Fibroblast of lung (primary cell): ENCODE measurements around the gene HNRNPH2. TPM values are rescaled to one million over a fixed set of nuclear protein-coding genes. Genes with fewer than 3 reads are reported as not detected.

Experiments
- DNase-seq, 2 donors: peaks; one replicate each; pipeline versions ENCODE4 v3.0.0 to v3.0.0-alpha.2; 2010; ENCODE audit warnings: low read depth in 2 of 2
- H2AFZ ChIP-seq: 2 replicates; pipeline ENCODE4 v1.5.1; 2012; ENCODE audit warnings: low read length, control low read depth, inconsistent platforms
- H3K27ac ChIP-seq: 2 replicates; pipeline ENCODE4 v1.5.1; 2011; ENCODE audit warnings: low read length, control low read depth; ENCODE audit not compliant: insufficient read depth
- H3K27me3 ChIP-seq: 2 replicates; pipeline ENCODE4 v1.5.1; 2011; ENCODE audit warnings: mild to moderate bottlenecking, low read length; ENCODE audit not compliant: control insufficient read depth, insufficient read depth
- H3K36me3 ChIP-seq: 2 replicates; pipeline ENCODE4 v1.5.1; 2011; ENCODE audit warnings: low read length; ENCODE audit not compliant: control insufficient read depth, insufficient read depth
- H3K4me1 ChIP-seq: 2 replicates; pipeline ENCODE4 v1.5.1; 2011; ENCODE audit warnings: low read length; ENCODE audit not compliant: control insufficient read depth, insufficient read depth; ENCODE audit errors: extremely low read depth
- H3K4me2 ChIP-seq: 2 replicates; pipeline ENCODE4 v1.5.1; 2011; ENCODE audit warnings: low read length, control low read depth; ENCODE audit not compliant: insufficient read depth; ENCODE audit errors: extremely low read depth
- H3K4me3 ChIP-seq, 4 experiments: fragments of 200-600 bp in 1 of 4; sonication (generic) in 1 of 4; replicated peaks in 1 of 4; 2 replicates each; pipeline ENCODE4 v1.5.1; 2011 to 2016; ENCODE audit warnings: low read length in 4 of 4, low read depth in 3 of 4, mild to moderate bottlenecking in 3 of 4, control low read depth in 2 of 4, inconsistent platforms in 1 of 4, mixed read lengths in 1 of 4; ENCODE audit not compliant: insufficient read depth in 1 of 4; ENCODE audit errors: control extremely low read depth in 1 of 4
- H3K79me2 ChIP-seq: 2 replicates; pipeline ENCODE4 v1.5.1; 2012; ENCODE audit warnings: mild to moderate bottlenecking, low read length, inconsistent platforms; ENCODE audit not compliant: control insufficient read depth, insufficient read depth
- H3K9ac ChIP-seq: 2 replicates; pipeline ENCODE4 v1.5.1; 2011; ENCODE audit warnings: mild to moderate bottlenecking, low read length, control low read depth; ENCODE audit not compliant: insufficient read depth
- H3K9me3 ChIP-seq: 2 replicates; pipeline ENCODE4 v1.5.1; 2012; ENCODE audit warnings: low read depth, low read length; ENCODE audit not compliant: control insufficient read depth, insufficient read depth
- H4K20me1 ChIP-seq: 2 replicates; pipeline ENCODE4 v1.5.1; 2011; ENCODE audit warnings: low read length; ENCODE audit not compliant: control insufficient read depth, insufficient read depth; ENCODE audit errors: extremely low read depth
- EZH2 ChIP-seq: IDR thresholded peaks from 2 replicates; pipeline ENCODE4 v1.5.1; 2012; ENCODE audit warnings: low read length, control low read depth, mild to moderate bottlenecking; ENCODE audit errors: missing control alignments
- polyA plus RNA-seq, 2 donors: library from polyadenylated mRNA; depleted of rRNA in 1 of 2; stranded (reverse) in 1 of 2; unstranded in 1 of 2; fragments of >200 nt; gene quantifications; 2 replicates each; pipeline ENCODE4 v1.2.1, GENCODE V29; 2011 to 2012; ENCODE audit warnings: missing spikeins in 1 of 2
- total RNA-seq: library from RNA; depleted of rRNA; stranded (reverse); fragments of >200 nt; gene quantifications from 2 replicates; pipeline ENCODE4 v1.2.1, GENCODE V29; 2014
- TF ChIP-seq, protein P1 (sequence below), 2 donors: IDR thresholded peaks in 1 of 2; conservative IDR thresholded peaks in 1 of 2; 1 replicate in 1 of 2; 2 replicates in 1 of 2; pipeline ENCODE4 v1.5.1; 2011 to 2012; ENCODE audit warnings: low read length in 2 of 2, control low read depth in 1 of 2, inconsistent platforms in 1 of 2, low read depth in 1 of 2, mild to moderate bottlenecking in 1 of 2

HNRNPH2 gene
- total and polyA plus RNA-seq, 2 donors (not counting 1 experiment from before 2014, with no cell fraction given), result 84.1 to 91.5 TPM

DNA sequence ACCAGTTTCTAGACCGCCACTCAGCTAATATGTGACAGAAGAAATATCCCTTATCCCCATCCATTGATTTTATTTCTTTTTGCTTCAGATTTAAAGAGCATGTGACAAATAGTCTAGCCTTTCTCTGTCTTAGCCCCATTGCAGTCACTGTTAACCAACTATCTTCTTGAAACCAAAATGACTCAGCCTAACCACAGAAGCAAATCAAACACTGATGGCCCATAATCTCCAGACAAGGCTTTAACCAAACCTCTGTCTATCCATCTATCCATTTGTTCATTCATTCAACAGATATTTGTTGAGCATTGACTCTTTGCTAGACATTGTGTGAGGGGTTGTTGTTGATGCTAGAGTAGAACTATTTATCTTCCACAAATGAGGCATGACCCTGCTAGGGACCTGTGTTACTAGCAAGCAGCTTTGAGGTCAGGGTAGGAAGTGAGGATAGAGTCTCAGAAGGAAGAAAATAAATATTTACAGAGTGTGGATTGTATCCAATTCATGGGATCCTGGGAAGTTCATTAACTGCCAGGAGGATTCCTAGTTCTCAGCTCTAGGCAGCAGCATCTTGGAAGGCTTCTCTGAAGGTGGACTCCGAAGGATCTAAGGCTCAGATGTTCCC lies 22.5 kb downstream of the HNRNPH2 start:
- H3K79me2 ChIP-seq, result no peaks in the 10 kb centered on the region
- no peaks in the 10 kb centered on the region for H4K20me1 ChIP-seq
- peak in 1 of 2 donors; percentile 63 for DNase-seq
- H3K4me2 ChIP-seq, result peak overlapping the region; percentile 8
- no peak overlapping the region for H2AFZ ChIP-seq
- H3K9ac ChIP-seq, result no peak overlapping the region
- no peak overlapping the region for H3K4me3 ChIP-seq
- no peaks in the 10 kb centered on the region for H3K9me3 ChIP-seq
- no peak overlapping the region for H3K27ac ChIP-seq
- peaks cover 3% of the 10 kb centered on the region for H3K4me1 ChIP-seq
- TF ChIP-seq EZH2, result no peak
- TF ChIP-seq, protein P1, sequence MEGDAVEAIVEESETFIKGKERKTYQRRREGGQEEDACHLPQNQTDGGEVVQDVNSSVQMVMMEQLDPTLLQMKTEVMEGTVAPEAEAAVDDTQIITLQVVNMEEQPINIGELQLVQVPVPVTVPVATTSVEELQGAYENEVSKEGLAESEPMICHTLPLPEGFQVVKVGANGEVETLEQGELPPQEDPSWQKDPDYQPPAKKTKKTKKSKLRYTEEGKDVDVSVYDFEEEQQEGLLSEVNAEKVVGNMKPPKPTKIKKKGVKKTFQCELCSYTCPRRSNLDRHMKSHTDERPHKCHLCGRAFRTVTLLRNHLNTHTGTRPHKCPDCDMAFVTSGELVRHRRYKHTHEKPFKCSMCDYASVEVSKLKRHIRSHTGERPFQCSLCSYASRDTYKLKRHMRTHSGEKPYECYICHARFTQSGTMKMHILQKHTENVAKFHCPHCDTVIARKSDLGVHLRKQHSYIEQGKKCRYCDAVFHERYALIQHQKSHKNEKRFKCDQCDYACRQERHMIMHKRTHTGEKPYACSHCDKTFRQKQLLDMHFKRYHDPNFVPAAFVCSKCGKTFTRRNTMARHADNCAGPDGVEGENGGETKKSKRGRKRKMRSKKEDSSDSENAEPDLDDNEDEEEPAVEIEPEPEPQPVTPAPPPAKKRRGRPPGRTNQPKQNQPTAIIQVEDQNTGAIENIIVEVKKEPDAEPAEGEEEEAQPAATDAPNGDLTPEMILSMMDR (conservative IDR thresholded peaks at IDR 0.05 in 1 of 2, IDR thresholded peaks at IDR 0.05 in 1 of 2; ENCODE audit: low read depth in 1 of 2, low read length in 2 of 2), result no peak
- H3K27me3 ChIP-seq, result no peaks in the 10 kb centered on the region
- H3K36me3 ChIP-seq, result no peaks in the 10 kb centered on the region

DNA sequence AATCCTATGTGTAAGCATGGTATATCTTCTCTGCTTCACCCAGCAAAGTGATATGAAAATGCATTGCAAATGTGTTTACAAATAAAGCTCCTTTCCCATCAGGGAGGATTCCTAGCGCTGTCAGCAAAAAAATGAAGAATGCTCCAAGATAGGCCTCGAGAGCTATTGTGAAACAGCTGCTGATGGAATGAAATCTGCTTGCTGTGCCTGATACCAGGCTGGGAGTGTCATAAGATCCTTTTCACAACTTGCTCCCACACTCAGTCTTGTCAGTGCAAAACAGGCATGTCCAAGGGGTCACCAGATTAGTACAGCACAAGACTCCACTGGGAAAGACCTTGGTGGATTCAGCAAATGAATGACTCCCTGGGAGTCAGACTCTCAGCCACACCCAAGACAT lies 34.1 kb downstream of the HNRNPH2 start:
- DNase-seq, result peak in 1 of 2 donors; percentile 6
- H3K36me3 ChIP-seq, result no peaks in the 10 kb centered on the region
- no peak overlapping the region for H3K4me2 ChIP-seq
- no peaks in the 10 kb centered on the region for H3K9me3 ChIP-seq
- H3K79me2 ChIP-seq, result no peaks in the 10 kb centered on the region
- TF ChIP-seq, protein P1 (conservative IDR thresholded peaks at IDR 0.05 in 1 of 2, IDR thresholded peaks at IDR 0.05 in 1 of 2; ENCODE audit: low read depth in 1 of 2, low read length in 2 of 2), result no peak
- TF ChIP-seq EZH2, result no peak
- H3K4me3 ChIP-seq, result no peak overlapping the region
- no peak overlapping the region for H3K27ac ChIP-seq
- H4K20me1 ChIP-seq, result no peaks in the 10 kb centered on the region
- H3K27me3 ChIP-seq, result no peaks in the 10 kb centered on the region
- no peak overlapping the region for H2AFZ ChIP-seq
- no peaks in the 10 kb centered on the region for H3K4me1 ChIP-seq
- H3K9ac ChIP-seq, result no peak overlapping the region

DNA sequence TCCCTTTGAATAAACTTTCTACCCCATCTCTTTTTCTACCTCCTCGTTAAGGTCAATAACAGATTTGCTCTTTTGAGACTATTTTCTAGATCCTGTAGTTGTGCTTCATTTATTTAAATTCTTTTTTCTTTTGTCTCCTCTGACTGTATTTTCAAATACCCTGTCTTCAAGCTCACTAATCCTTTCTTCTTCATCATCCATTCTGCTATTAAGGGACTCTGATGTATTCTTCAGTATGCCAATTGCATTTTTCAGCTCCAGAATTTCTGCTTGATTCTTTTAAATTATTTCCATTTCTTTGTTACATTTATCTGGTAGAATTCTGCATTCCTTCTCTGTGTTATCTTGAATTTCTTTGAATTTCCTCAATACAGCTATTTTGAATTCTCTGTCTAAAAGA lies 41.3 kb downstream of the HNRNPH2 start:
- TF ChIP-seq, protein P1 (conservative IDR thresholded peaks at IDR 0.05 in 1 of 2, IDR thresholded peaks at IDR 0.05 in 1 of 2; ENCODE audit: low read depth in 1 of 2, low read length in 2 of 2), result no peak
- TF ChIP-seq EZH2, result no peak
- H3K36me3 ChIP-seq, result no peaks in the 10 kb centered on the region
- H3K27me3 ChIP-seq, result no peaks in the 10 kb centered on the region
- no peak overlapping the region for H3K4me3 ChIP-seq
- H3K27ac ChIP-seq, result no peak overlapping the region
- H2AFZ ChIP-seq, result no peak overlapping the region
- H3K4me2 ChIP-seq, result no peak overlapping the region
- no peak for DNase-seq
- H3K9ac ChIP-seq, result no peak overlapping the region
- H3K4me1 ChIP-seq, result no peaks in the 10 kb centered on the region
- H3K79me2 ChIP-seq, result no peaks in the 10 kb centered on the region
- no peaks in the 10 kb centered on the region for H3K9me3 ChIP-seq
- no peaks in the 10 kb centered on the region for H4K20me1 ChIP-seq
